ENCODE data around the gene SART3.
"Not testable (repeated sequence)": the region's sequence is repeated elsewhere in the genome, so short reads cannot be mapped to it uniquely, and the experiment has no call there.

The SART3 gene

DNA sequence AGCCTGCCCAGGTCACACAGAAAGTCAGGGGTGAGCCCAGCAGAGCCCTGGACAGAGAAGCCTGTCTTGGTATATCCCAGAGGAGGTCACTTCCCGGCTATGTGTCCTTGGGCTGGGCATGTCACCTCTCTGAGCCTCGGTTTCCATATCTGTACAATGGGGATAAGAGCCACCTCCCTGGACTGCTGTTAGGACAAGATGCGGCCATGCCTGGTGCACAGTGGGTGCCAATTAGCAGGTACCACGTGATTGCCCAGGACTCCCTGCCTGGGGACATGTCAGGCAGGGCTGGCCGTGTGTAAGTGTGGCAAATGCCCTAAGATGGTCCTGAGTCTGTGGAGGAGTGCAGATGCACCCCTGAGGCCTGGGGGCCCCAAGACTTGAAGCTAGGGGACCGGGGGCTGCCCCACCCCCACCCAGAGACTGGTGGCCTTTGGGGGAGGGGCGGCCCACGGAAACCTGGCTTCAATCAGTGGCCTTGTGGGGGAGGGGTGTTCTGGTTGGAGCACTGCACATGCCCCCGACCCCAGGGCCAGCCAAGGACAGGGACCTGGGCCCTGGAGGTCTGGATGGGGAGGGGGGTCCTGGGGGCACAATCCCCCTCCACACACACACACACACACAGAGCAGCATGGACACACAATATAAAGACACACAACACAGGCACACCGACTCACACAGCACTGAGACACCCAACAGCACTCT is 36.0 kb upstream of the SART3 start:
- no peak for FAIRE-seq

DNA sequence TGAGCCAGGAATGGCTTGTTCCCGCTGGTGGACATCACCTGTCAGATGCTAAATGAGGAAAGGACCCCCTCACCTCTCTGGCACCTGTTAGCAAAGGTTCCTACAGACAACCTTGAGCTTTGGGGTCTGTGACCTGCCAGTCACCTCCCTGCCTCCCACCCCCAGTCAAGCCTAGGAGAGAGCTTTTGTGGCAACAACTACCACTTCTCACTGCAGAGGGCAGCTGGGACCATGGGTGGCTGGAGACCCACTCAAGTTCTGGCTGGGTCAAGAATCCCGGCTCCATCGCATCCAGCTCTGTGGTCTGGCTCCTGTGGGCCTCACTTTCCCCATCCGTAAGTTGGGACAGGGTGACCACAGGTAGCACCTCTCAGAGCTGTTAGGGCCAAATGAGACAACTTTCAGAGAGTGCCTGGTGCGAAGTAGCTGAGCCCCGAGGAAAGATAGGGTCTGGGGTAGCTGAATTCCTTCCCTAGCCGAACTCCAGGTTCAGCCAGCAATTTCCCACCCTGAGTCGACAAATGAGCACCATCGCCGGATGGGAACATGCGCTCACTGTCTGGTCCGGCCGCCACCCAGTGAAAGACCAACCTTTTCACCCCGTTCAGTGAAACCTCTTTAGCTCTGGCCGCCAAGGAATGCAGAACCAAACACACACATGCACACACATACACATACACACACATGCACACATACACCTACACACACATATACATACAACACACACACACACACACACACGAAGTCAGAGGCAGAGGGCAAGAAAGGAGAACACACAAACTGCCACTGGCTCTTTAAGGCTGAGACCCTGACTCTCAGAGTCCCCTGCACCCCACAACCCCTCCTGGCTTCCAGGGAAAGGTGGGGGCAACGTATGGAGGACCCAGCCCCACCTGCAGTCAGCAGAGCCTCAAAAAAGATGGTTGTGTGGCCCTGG is 35.0 kb upstream of the SART3 start:
- FAIRE-seq = no peak

DNA sequence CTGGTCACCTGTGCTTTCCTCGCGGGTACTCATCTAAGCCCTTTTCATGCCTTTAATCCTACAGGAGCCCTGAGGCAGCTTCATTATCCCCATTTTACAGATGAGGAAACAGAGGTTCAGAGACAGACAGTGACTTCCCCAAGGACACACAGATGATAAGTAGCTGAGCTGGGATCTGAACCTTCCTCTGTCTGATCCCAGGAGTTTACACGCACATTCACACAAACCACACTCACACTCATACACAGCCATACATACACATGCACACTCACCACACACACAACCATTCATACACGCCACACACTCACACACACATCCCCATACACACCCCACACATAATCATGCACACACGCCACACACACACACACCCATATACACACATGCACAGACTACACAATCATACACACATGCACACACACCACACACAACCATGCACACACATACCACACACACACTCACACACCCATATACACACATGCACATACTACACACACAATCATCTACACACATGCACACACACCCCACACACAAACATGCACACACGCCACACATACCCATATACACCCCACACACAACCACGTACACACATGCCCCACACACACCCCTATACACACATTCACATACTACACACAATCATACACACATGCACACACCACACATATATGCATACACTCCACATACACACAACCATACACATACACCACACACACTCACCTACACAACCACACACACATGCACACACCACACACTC is 34.2 kb upstream of the SART3 start:
- no peak for FAIRE-seq

DNA sequence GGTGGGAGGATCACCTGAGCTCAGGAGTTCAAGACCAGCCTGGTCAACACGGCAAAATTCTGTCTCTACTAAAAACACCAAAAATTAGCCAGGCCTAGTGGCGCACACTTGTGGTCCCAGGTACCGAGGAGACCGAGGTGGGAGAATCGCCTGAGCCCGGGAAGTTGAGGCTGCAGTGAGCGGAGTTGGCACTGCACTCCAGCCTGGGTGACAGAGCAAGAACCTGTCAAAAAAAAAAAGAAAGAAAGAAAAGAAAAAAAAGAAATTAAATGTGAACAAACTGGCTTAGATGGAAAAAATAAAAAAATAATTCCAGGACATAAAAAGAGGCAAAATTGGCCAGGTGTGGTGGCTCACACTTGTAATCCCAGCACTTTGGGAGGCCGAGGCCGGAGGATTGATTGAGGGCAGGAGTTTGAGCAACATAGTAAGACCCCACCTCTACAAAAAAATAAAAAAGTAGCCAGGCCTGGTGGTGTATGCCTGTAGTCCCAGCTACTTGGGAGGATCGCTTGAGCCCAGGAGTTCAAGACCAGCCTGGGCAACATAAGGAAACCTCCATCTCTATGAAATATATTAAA is 33.4 kb upstream of the SART3 start:
- no peak for FAIRE-seq

DNA sequence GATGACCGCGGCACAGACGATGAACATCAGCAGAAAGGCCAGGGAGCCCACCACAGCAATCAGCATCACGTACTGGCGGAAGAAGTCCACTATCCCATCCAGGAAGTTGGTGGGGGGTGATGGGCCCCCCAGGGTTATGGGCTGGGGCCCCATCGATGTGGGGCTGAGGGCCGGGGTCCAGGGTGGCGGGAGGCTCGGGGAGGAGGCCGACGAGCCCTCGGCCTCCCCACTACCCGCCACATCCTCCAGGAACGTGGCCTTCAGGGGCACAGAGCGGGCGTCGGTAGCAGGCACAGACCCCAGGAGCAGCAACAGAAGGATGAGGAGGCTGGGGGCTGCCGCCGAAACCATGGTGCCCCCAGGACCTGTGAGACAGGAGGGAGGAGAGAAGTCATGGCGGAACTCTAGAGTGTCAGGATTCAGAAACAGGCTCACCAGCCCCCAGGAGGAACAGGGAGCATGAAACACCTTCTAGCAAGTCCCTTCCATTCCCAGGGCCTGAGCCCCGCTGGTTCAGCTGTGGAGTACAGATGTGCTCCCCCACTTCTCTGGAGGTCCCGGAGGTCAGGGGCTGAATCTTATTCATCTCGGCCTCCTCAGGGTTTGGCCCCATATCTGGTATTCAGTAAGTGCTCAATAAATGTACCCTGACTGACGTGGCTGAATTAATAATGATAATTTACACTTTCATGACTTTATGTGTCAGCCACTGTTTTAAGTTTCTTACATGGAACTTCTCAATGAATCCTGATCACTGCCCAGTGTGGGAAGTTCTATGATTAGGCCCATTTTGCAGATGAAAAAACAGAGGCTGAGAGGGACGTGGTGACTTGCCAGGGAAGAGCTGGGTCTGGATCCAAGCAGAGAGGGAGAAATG is 31.3 kb upstream of the SART3 start:
- no peak for FAIRE-seq

DNA sequence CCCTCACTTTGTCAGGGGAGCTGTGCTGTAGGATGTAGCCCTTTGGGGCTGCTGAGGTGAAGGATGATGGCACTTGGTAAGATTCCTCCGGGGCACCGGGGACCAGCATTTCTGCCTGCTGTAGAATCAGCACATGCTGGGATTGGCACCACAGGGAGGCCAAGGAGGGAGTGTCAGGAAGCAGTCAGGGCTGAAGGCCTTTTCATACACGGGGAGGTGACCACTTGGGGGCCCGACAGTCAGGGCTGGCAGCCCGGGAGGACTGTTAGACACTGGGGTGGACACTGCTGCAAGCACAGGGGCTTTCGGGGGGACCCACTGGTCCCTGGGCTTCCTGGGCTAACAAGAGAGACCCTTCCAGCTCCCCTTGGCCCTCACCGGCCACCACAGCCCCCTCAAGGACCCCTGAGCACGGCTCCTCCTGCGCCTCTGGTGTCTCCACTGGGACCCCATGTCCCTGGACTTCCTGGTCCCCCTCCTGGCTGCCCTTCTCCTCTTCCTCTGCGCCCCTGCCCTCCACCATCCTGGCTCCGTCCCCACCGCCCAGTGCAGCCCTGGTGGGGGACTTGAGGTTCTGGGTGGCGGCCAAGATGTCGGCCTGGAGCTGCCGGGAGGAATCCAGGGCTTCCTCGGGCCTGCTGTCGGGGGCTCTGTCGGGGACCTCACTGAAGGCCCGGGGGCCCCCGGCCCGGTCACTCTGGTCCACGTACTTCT is 30.5 kb upstream of the SART3 start:
- no peak for FAIRE-seq

DNA sequence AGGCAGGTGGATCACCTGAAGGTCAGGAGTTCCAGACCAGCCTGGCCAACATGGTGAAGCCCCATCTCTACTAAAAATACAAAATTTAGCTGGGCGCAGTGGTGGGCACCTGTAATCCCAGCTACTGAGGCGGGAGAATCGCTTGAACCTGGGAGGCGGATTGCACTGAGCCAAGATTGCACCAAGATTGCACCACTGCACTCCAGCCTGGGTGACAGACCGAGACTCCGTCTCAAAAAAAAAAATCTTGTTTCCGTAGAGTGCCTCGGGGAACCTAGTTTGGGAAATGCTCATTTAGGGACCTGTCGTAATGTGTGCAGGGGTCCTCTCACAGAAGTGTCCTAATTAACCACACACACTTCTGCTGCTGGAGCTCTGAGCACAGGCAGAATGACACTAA is 29.5 kb upstream of the SART3 start:
- FAIRE-seq = not testable (repeated sequence)

DNA sequence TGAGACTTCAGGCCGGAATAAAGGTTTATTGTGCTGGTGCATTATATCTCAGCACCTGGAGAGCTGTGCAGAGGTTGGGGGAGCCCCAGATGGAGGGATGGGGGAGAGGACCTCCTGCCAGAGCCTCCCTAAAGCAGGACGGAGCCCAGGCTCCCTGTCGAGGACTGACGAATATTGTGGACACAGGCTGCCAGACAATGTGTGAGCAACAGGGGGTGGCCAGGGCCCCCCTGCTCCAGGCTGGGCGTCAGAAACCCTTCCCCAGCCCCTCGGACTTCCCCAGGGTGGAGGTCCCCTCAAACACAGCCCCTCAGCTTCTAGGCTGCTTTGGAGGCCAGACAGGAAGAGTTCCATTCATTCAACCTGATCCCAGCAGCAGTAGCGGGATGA is 28.9 kb upstream of the SART3 start:
- FAIRE-seq = no peak

DNA sequence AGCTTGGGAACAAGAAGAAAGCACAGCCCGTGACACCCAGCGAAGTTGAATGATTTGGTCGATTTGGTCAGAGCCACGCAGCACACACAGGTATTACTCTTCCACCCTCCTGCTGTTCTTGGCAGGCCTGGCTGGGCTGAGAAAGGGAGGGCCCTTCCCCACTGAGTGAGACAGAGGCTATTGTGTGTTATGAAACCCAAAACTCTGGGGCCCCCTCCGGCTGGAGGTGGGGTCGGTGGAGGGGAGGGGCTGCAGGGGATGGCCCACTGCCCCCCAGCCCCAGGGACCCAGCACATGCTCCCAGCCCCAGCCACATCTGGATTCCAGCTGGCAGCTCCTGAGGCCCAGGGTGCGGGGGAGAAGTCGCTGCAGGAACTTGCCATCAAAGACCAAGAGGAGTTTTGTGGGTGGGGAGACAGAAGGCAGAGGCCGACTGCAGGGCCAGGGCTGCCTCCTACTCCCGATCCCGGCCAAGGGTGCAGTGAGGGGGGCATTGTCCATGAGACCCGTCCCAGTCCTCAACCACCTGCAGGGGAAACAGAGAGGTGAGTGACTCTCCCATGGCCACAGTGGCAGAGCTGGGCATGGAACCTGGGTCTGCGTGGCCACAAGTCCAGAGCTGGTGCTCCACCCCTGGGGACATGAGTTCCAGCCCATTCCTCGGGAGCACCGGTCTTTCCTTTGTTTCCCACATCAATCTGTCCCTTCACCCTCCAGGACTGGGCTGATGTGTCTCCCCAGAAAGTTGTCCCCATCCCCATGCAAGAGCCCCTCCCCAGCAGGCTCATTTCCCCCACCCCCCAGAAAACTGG is 28.3 kb upstream of the SART3 start:
- no peak for FAIRE-seq

DNA sequence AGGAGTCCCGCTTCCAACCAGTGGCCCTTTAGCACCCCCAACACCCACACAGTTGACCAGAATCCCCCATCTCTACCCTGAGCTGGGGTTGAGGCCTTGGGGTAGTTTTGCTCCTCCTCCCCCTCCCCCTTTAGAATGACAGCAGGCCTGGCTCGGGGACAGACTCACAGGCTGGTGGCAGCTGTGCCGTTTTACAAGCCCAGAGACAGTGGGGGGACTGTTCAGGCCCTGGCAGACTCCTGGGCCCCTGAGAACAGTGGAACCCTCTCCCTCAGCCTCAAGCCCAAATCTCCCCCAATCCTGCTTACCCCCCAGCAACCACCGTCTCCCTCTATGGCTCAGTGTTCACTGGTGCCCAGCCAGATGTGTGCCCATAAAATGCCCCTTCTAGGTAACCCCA is 26.9 kb upstream of the SART3 start:
- no peak for FAIRE-seq

DNA sequence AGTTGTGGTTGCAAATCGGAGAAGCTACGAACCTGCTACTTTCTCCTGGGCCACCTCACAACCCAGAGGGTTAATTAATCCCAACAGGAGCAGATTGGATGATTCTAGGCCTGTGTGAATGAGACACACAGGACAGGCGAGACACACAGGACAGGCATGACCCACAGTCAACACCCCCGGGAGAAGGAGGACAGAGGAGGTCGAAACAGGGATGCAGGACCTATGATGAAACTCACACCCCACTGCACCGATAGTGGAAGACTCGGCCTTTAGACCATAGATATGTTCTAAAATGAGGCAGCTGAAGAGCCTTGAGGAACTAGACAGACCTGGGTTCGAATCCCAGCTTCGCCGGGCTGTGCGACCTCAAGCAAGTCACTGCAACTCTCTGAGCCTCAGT is 25.3 kb upstream of the SART3 start:
- no peak for FAIRE-seq

DNA sequence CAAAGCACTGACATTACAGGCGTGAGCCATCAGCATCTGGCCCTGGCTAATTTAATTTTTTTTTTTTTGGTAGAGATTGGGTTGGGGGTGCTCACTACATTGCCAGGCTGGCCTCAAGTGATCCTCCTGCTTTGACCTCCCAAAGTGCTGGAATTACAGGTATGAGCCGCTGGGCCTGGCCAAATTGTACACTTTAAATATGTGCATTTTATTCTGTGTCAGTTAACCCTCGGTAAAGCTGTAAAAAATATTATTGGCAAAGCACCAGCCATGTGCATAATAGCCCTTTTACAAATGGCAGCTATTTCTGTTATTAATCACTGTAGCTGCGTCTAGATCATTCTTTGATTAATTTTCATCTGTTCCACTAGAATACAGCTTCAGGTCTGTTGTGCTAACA is 24.9 kb upstream of the SART3 start:
- FAIRE-seq = no peak

DNA sequence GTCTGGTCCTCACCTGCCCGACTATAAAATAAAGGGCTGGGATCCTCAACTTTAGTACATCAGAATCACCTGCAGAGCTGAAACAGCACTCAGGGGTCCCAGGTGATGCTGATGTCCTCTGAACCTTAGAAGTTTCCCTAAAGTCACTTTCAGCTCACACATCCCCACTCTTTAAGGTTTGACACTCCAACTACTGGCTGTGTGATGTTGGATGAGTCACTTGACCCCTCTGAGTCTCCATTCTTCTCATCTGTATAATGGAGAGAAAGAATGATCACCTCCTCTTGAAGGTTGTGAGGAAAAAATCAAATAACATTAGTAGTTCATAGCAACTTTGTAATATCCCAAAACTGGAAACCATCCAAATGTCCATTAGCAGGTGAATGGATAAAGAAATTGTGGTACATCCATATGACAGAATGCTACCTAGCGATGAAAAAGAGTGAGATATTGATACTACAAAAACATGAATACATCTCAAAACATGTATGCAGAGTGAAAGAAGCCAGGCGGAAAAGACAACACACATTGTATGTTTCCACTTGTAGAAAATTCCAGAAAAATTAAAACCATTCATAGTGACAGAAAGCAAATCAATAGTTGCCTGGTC is 23.6 kb upstream of the SART3 start:
- no peak for FAIRE-seq

DNA sequence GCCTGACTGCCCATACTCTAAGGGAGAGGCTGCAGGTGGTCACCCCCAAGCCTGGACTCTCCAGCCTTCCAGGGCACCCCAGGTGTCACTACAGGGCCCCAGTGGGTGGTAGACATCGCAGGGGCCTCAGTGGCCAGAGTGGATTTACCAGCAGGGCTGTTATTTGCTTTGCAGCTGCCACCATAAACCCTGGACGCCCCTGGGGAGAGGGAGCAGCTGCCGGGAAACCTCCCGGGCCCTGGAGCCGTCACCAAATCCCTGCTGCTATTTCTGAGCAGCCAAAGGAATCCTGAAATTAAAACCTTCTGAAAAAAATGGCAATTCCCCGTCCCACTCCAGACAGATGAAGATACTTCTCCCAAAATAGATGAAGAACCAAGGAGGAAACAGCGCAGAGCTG is 23.0 kb upstream of the SART3 start:
- FAIRE-seq = no peak

DNA sequence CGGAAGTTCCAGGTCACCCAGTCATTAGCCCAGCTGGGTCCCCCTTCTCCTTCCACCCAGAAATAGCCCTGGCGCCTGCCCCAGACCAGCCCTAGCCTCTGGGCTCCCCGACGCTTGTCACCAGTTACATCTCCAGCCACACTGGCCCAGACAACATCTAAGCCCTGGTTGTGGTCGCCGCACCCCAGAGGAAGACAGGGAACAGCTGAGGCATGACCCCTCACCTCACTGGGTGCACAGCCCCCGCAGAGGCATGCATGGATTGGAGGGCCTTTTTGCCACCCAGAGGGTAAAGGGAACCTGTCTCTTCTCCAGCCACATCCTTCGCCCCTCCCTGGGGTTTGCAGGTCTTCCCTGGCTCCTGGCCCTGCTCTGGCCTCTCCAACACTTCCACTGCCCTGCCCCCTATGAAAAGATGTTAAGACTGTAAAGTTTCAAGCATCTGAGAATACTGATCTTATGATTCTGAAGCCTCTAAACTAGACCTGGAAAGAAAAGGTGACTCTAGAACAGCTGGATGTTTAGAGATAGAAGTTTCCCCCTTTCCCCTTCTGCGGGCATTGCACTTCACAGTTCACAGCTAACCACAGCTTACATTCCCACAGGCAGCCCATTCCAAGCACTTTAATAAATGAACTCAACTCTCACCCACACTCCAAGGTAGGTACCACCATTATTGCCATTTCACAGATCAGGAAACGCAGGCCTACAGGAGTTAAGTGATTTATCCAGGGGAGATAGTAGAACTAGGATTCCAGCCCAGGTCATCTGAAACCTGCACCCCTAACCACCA is 22.2 kb upstream of the SART3 start:
- no peak for FAIRE-seq

DNA sequence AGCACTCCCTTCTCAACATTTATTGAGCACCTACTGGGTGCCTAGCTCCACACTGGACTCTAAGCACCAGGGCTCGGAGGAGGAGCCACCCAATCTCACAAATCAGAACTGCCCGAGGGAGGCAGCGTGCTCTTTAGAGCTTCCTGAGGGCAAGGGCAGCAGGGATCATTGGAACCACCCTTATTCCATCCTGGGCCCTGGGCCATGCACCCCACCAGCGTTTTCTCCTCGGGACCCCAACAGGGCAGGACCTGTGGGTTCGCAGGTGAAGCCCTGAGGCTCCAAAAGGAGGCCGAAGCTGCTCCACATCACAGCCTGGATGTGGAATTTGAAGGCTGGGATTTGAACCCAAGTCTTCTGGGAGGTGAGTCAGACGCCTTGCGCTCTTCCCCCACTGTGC is 21.5 kb upstream of the SART3 start:
- FAIRE-seq = no peak

DNA sequence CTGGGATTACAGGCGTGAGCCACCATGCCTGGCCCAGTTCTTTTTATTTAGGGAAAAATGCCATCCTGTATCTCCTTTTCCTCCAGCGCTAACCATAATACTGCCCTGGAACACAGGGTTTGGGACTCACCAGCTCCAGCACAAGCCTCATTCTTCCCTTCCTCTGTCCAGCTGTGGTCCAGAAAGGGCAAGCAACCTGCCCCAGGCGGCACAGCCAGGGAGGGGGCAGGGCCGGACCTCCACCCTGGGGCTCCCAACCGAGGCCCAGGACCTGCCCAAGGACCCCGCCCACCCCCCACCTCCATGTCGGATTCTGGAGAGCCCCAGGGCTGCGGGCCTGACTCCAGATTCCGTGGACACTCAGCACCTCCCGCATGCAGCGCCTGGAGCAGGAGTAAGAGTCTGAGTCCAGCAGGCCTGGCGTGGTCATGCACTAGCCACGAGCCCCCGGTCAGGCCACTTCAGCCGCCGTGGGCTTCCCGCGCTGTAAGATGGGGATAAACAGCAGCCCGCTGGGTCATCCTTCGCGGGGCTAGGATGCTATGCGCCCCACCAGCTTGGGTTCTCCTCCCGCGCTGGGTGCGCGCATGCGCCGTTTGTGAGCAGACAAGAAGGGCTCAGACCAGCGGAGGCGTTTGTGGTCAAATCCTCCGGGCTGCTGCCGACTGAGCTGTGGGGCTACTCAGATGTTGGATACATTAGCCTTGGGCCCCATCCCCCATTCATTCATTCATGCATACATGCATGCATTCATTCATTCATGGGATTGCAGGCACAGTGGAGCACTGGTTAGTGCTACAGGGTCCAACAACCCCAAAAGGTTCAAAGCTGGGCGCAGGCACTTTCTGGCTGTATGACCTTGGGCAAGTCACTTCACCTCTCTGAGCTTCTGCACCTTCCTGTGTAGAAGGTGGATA is 20.6 kb upstream of the SART3 start:
- FAIRE-seq = no peak

DNA sequence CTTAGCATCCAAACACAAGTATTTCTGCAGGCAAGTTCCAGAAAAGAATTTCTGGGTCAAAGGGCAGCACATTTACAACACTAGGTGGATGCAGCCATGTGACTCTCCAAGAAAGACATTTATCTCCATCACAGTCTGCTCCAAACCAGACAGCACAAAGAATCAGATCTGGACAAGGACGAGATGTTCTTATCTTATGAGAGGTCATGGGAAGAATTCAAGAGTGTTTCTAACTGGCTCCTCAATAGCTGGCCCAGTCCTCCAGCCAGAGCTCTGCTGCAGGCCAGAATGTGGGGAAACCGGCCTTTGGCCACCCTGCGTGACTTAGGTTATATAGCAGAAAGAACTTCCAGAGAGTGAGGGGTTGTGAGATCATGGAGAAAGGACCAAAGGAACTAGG is 19.6 kb upstream of the SART3 start:
- no peak for FAIRE-seq
